SU-DHL-6 (cell line): ENCODE results near the gene SLC35F2.
A peak's percentile ranks its signal among the peaks of the same experiment; 100 is the strongest.

Experiments
- H2AFZ ChIP-seq: fragments of 200-600 bp; sonication (generic); 2 replicates; pipeline ENCODE4 v1.6.1; 2014; ENCODE audit warnings: low read depth, mild to moderate bottlenecking, moderate library complexity, mixed read lengths, antibody characterized with exemption, low read length; ENCODE audit not compliant: severe bottlenecking
- H3F3A ChIP-seq: fragments of 200-600 bp; shearing (Covaris generic); 2 replicates; pipeline ENCODE4 v1.6.0; 2016; ENCODE audit warnings: antibody characterized with exemption, mild to moderate bottlenecking; ENCODE audit not compliant: insufficient read depth
- H3K27ac ChIP-seq: fragments of 200-600 bp; sonication (generic); 2 replicates; pipeline ENCODE4 v1.5.1; 2016; ENCODE audit warnings: low read depth, mild to moderate bottlenecking, low read length, moderate library complexity, mixed read lengths
- H3K27me3 ChIP-seq: fragments of 200-600 bp; sonication (generic), shearing (Covaris generic); 2 replicates; pipeline ENCODE4 v1.6.0; 2014; ENCODE audit warnings: mild to moderate bottlenecking, low read length
- H3K36me3 ChIP-seq: fragments of 200-600 bp; sonication (generic); 2 replicates; pipeline ENCODE4 v1.6.1; 2014; ENCODE audit warnings: mild to moderate bottlenecking, low read length, mixed read lengths
- H3K4me2 ChIP-seq: fragments of 300-600, 200-600 bp; shearing (Covaris generic), sonication (generic); 2 replicates; pipeline ENCODE4 v1.6.0; 2014; ENCODE audit warnings: low read length, low read depth, mild to moderate bottlenecking; ENCODE audit not compliant: poor library complexity, severe bottlenecking
- H3K4me3 ChIP-seq: fragments of 200-600 bp; sonication (generic); 2 replicates; pipeline ENCODE4 v1.5.1; 2014; ENCODE audit warnings: antibody characterized with exemption, low read length, mild to moderate bottlenecking, mixed read lengths; ENCODE audit not compliant: insufficient read depth, poor library complexity, severe bottlenecking
- H3K79me2 ChIP-seq: fragments of 200-600 bp; sonication (generic); 2 replicates; pipeline ENCODE4 v1.6.1; 2014; ENCODE audit warnings: mild to moderate bottlenecking, low read length, moderate library complexity; ENCODE audit not compliant: insufficient read depth
- H3K9ac ChIP-seq: fragments of 200-600 bp; sonication (generic); 2 replicates; pipeline ENCODE4 v1.7.0; 2014; ENCODE audit warnings: mild to moderate bottlenecking, low read length
- H3K9me2 ChIP-seq: fragments of 200-600 bp; sonication (generic); replicated peaks from 2 replicates; pipeline ENCODE4 v1.6.1; 2014; ENCODE audit warnings: low read length; ENCODE audit not compliant: insufficient read depth
- H3K9me3 ChIP-seq: fragments of 200-600 bp; sonication (generic); 2 replicates; pipeline ENCODE4 v1.6.1; 2014; ENCODE audit warnings: low read length, mixed read lengths; ENCODE audit not compliant: insufficient read depth
- H4K20me1 ChIP-seq: fragments of 200-600 bp; sonication (generic); 2 replicates; pipeline ENCODE4 v1.6.1; 2014; ENCODE audit warnings: low read depth, mild to moderate bottlenecking, antibody characterized with exemption, low read length, moderate library complexity, mixed read lengths
- CTCF ChIP-seq: fragments of 200-600 bp; sonication (generic); IDR thresholded peaks from one replicate; pipeline ENCODE4 v1.5.1; 2017; ENCODE audit warnings: antibody characterized with exemption, mild to moderate bottlenecking, low read length, moderate library complexity; ENCODE audit not compliant: insufficient read depth, poor library complexity, severe bottlenecking
- EZH2phosphoT487 ChIP-seq: fragments of 200-600 bp; sonication (generic), shearing (Covaris generic); conservative IDR thresholded peaks from 2 replicates; pipeline ENCODE4 v1.6.1; 2018; ENCODE audit warnings: mild to moderate bottlenecking, antibody characterized with exemption, low read length, moderate library complexity, mixed read lengths

SLC35F2 gene

GRCh38 chr11:107858217-107859070, at the start of gene SLC35F2:
Gene SLC35F2 (minus strand): TSS chr11:107858787. CDS start chr11:107858767, 20 bp downstream.
- peaks cover 50% of the 10 kb centered on the region for H3K79me2 ChIP-seq
- no peaks in the 10 kb centered on the region for H3K9me2 ChIP-seq
- H3K27ac ChIP-seq = peak within 1 kb of the TSS; percentile 50
- H3K4me3 ChIP-seq = peak within 1 kb of the TSS; percentile 75
- no peaks in the 10 kb centered on the region for H4K20me1 ChIP-seq
- H3K9me3 ChIP-seq = no peaks in the 10 kb centered on the region
- H3K9ac ChIP-seq = peak within 1 kb of the TSS; percentile 84
- peak within 1 kb of the TSS; percentile 78 for H3K4me2 ChIP-seq
- peak within 1 kb of the TSS; percentile 90 for H2AFZ ChIP-seq
- peaks cover 8% of the 10 kb centered on the region for H3F3A ChIP-seq
- TF ChIP-seq EZH2phosphoT487 = no peak
- no peak for TF ChIP-seq CTCF
- H3K27me3 ChIP-seq = no peaks in the 10 kb centered on the region
- no peaks in the 10 kb centered on the region for H3K36me3 ChIP-seq

- no peaks in the 10 kb centered on the region for H3K36me3 ChIP-seq
- H3K9ac ChIP-seq = no peak overlapping the region
- H3K4me3 ChIP-seq = no peak overlapping the region
- TF ChIP-seq CTCF (no peak), EZH2phosphoT487 (no peak)
- no peaks in the 10 kb centered on the region for H3K79me2 ChIP-seq
- H3K27ac ChIP-seq = no peak overlapping the region
- H3F3A ChIP-seq = no peaks in the 10 kb centered on the region
- H3K27me3 ChIP-seq = no peaks in the 10 kb centered on the region
- no peaks in the 10 kb centered on the region for H3K9me2 ChIP-seq
- no peaks in the 10 kb centered on the region for H3K9me3 ChIP-seq
- H4K20me1 ChIP-seq = no peaks in the 10 kb centered on the region
- no peak overlapping the region for H3K4me2 ChIP-seq
- H2AFZ ChIP-seq = no peak overlapping the region
Observed at GRCh38 chr11:107908211-107908610, 49.6 kb upstream of the SLC35F2 start.

- no peaks in the 10 kb centered on the region for H3K36me3 ChIP-seq
- H3K27ac ChIP-seq = no peak overlapping the region
- no peak overlapping the region for H3K4me2 ChIP-seq
- H3K79me2 ChIP-seq = no peaks in the 10 kb centered on the region
- no peaks in the 10 kb centered on the region for H4K20me1 ChIP-seq
- 0 out of 2 replicates have a peak, but pooled peaks cover 3% of the 10 kb centered on the region for H3K27me3 ChIP-seq
- H3K9me2 ChIP-seq = no peaks in the 10 kb centered on the region
- no peak overlapping the region for H3K4me3 ChIP-seq
- H2AFZ ChIP-seq = no peak overlapping the region
- H3F3A ChIP-seq = no peaks in the 10 kb centered on the region
- H3K9me3 ChIP-seq = no peaks in the 10 kb centered on the region
- no peak overlapping the region for H3K9ac ChIP-seq
- TF ChIP-seq EZH2phosphoT487 = no peak
- TF ChIP-seq CTCF = no peak
Observed at GRCh38 chr11:107898270-107898669, 39.7 kb upstream of the SLC35F2 start.
